ENCODE results near the gene MUC5AC. TPM values are rescaled to one million over a fixed set of nuclear protein-coding genes. Genes with fewer than 3 reads are reported as not detected.
A peak's percentile ranks its signal among the peaks of the same experiment; 100 is the strongest.

The MUC5AC gene
- total and polyA plus RNA-seq, 2 of the 13 experiments (the other 11 are each of a cell fraction or from before 2014, with no cell fraction given), result under 0.01 TPM; not detected in 1

- TF ChIP-seq ZNF24 (IDR thresholded peaks at IDR 0.05), result no peak
- TF ChIP-seq ZNF329 (CRISPR knock-in tag; IDR thresholded peaks at IDR 0.05; ENCODE audit: low read depth), result no peak
- no peak for TF ChIP-seq ZNF44 (CRISPR knock-in tag; IDR thresholded peaks at IDR 0.05)
- peak; percentile 80 for TF ChIP-seq GABPB1 (CRISPR knock-in tag; IDR thresholded peaks at IDR 0.05)
- 0 out of 2 replicates have a peak, but pooled peaks have one; percentile 20 for TF ChIP-seq PHF8 (CRISPR knock-in tag; IDR thresholded peaks at IDR 0.05)
- peak in 1 of 2 experiments; percentile 60; a peak in 1 of 4 replicates for TF ChIP-seq REST (IDR thresholded peaks at IDR 0.05; ENCODE audit: borderline replicate concordance in 1 of 2, low read depth in 1 of 2, low read length in 2 of 2)
- TF ChIP-seq AGO1 (IDR thresholded peaks at IDR 0.05; ENCODE audit: low read depth, low read length, poor library complexity, severe bottlenecking), result no peak
- 0 out of 2 replicates have a peak, but pooled peaks have one; percentile 22 for TF ChIP-seq MLXIP (CRISPR knock-in tag; IDR thresholded peaks at IDR 0.05; ENCODE audit: borderline replicate concordance)
- no peak for TF ChIP-seq ZBTB46 (CRISPR knock-in tag; IDR thresholded peaks at IDR 0.05; ENCODE audit: borderline replicate concordance)
- no peak for TF ChIP-seq ZNF570 (CRISPR knock-in tag; IDR thresholded peaks at IDR 0.05; ENCODE audit: borderline replicate concordance)
- peak; percentile 96 for TF ChIP-seq PATZ1 (CRISPR knock-in tag; IDR thresholded peaks at IDR 0.05)
- TF ChIP-seq CERS6 (CRISPR knock-in tag; IDR thresholded peaks at IDR 0.05), result no peak
- TF ChIP-seq ZNF576 (CRISPR knock-in tag; IDR thresholded peaks at IDR 0.05), result no peak
- TF ChIP-seq BHLHE40 (IDR thresholded peaks at IDR 0.05; ENCODE audit: low read length), result no peak
- TF ChIP-seq STAT5B (CRISPR knock-in tag; IDR thresholded peaks at IDR 0.05), result 0 out of 2 replicates have a peak, but pooled peaks have one; percentile 35
Measured at GRCh38 chr11:1219834-1220815, 62.4 kb downstream of the MUC5AC start (continued).

Measured in HepG2 (cell line).